Sigmoid colon (tissue), 4 donors: ENCODE measurements around the gene TESMIN.

ENCODE experiments used
- CTCF ChIP-seq, 4 experiments: fragments of 450-650 bp in 3 of 4; fragments of 200-600 bp in 1 of 4; IDR thresholded peaks; one replicate each; pipeline ENCODE4 v1.5.1; 2016 to 2019; ENCODE audit warnings: antibody characterized with exemption in 4 of 4, mild to moderate bottlenecking in 3 of 4, moderate library complexity in 2 of 4
- POLR2AphosphoS5 ChIP-seq, 4 donors: sonication (generic); formaldehyde crosslinking; IDR thresholded peaks; one replicate each; pipeline ENCODE4 v1.6.1; 2017; ENCODE audit warnings: antibody characterized with exemption in 4 of 4

GRCh38 chr11:68709062-68709461 is 42.3 kb downstream of the TESMIN start:
- TF ChIP-seq POLR2AphosphoS5 (IDR thresholded peaks at IDR 0.05) (no peak), CTCF (IDR thresholded peaks at IDR 0.05) (no peak)
